Vagina (tissue), 2 donors: ENCODE data around the gene AP4M1. TPM values are rescaled to one million over a fixed set of nuclear protein-coding genes. Genes with fewer than 3 reads are reported as not detected.

Experiments used
- DNase-seq, 2 donors: peaks; one replicate each; pipeline ENCODE4 v3.0.0-alpha.2; 2017; ENCODE audit errors: extremely low spot score in 2 of 2
- H3K27ac ChIP-seq: fragments of 200-600 bp; sonication (generic); one replicate; pipeline ENCODE4 v1.5.1; 2019
- H3K27me3 ChIP-seq: fragments of 200-600 bp; sonication (generic); one replicate; pipeline ENCODE4 v1.5.1; 2019
- H3K36me3 ChIP-seq, 2 donors: fragments of 200-600 bp; sonication (generic); one replicate each; pipeline ENCODE4 v1.5.1; 2017 to 2019
- H3K4me1 ChIP-seq: fragments of 200-600 bp; sonication (generic); one replicate; pipeline ENCODE4 v1.5.1; 2019
- H3K4me3 ChIP-seq, 2 donors: fragments of 200-600 bp; sonication (generic); 1 replicate in 1 of 2; 2 replicates in 1 of 2; pipeline ENCODE4 v1.5.1; 2016 to 2019
- H3K9me3 ChIP-seq: fragments of 200-600 bp; sonication (generic); one replicate; pipeline ENCODE4 v1.5.1; 2019
- CTCF ChIP-seq, 3 experiments: fragments of 450-650 bp in 2 of 3; fragments of 200-600 bp in 1 of 3; sonication (generic) in 1 of 3; IDR thresholded peaks; one replicate each; pipeline ENCODE4 v1.5.1; 2017 to 2019; ENCODE audit warnings: antibody characterized with exemption in 3 of 3, mild to moderate bottlenecking in 2 of 3, moderate library complexity in 2 of 3
- POLR2A ChIP-seq, 2 donors: fragments of 450-650 bp; IDR thresholded peaks; one replicate each; pipeline ENCODE4 v1.6.1; 2017; ENCODE audit warnings: antibody characterized with exemption in 2 of 2, mild to moderate bottlenecking in 2 of 2, moderate library complexity in 2 of 2
- POLR2AphosphoS5 ChIP-seq, 2 donors: sonication (generic); formaldehyde crosslinking; IDR thresholded peaks; one replicate each; pipeline ENCODE4 v1.9.0; 2017; ENCODE audit warnings: antibody characterized with exemption in 2 of 2, mild to moderate bottlenecking in 2 of 2, low read depth in 1 of 2; ENCODE audit not compliant: insufficient read depth in 1 of 2
- intact Hi-C: fragments of 100-400 bp; cut with DNase I; formaldehyde crosslinking; loops from one replicate; pipeline ENCODE4 v1.15.1; 2023
- total RNA-seq: library from RNA; depleted of rRNA; stranded (reverse); fragments of >200 nt; gene quantifications from one replicate; pipeline ENCODE4 v1.2.3, GENCODE V29; 2016

AP4M1 gene
- total RNA-seq, 1 donor from 2014 or later: 26.3 TPM

GRCh38 chr7:100089458-100090196 is 11.8 kb upstream of the AP4M1 start:
- Histone ChIP-seq H3K36me3 (peaks cover 0 to 34% of the 10 kb centered on the region in 2 donors), H3K27me3 (no peaks in the 10 kb centered on the region), H3K9me3 (no peaks in the 10 kb centered on the region), H3K4me3 (peak overlapping the region; percentile 94 to 95), H3K4me1 (peaks cover 24% of the 10 kb centered on the region), H3K27ac (peak overlapping the region; percentile 88)
- DNase-seq: no peak
- intact Hi-C loops: no loop called here
- TF ChIP-seq POLR2AphosphoS5 (IDR thresholded peaks at IDR 0.05; ENCODE audit: insufficient read depth in 1 of 2, low read depth in 1 of 2): no peak
- no peak for TF ChIP-seq POLR2A (IDR thresholded peaks at IDR 0.05)
- no peak for TF ChIP-seq CTCF (IDR thresholded peaks at IDR 0.05)

GRCh38 chr7:100090527-100091410 is 10.7 kb upstream of the AP4M1 start:
- Histone ChIP-seq H3K27ac (no peak overlapping the region), H3K4me3 (no peak overlapping the region), H3K27me3 (no peaks in the 10 kb centered on the region), H3K4me1 (peaks cover 24% of the 10 kb centered on the region), H3K36me3 (peaks cover 8 to 46% of the 10 kb centered on the region in 2 donors), H3K9me3 (no peaks in the 10 kb centered on the region)
- TF ChIP-seq POLR2AphosphoS5 (IDR thresholded peaks at IDR 0.05; ENCODE audit: insufficient read depth in 1 of 2, low read depth in 1 of 2) (no peak), CTCF (IDR thresholded peaks at IDR 0.05) (no peak), POLR2A (IDR thresholded peaks at IDR 0.05) (no peak)
- intact Hi-C loops: no loop called here
- no peak for DNase-seq

- Histone ChIP-seq H3K4me1 (peaks cover 24% of the 10 kb centered on the region), H3K27me3 (no peaks in the 10 kb centered on the region), H3K27ac (no peak overlapping the region), H3K36me3 (peaks cover 8 to 54% of the 10 kb centered on the region in 2 donors), H3K9me3 (no peaks in the 10 kb centered on the region), H3K4me3 (no peak overlapping the region)
- intact Hi-C loops: no loop called here
- DNase-seq: no peak
- no peak for TF ChIP-seq POLR2A (IDR thresholded peaks at IDR 0.05)
- no peak for TF ChIP-seq POLR2AphosphoS5 (IDR thresholded peaks at IDR 0.05; ENCODE audit: insufficient read depth in 1 of 2, low read depth in 1 of 2)
- no peak for TF ChIP-seq CTCF (IDR thresholded peaks at IDR 0.05)
Measured at GRCh38 chr7:100091411-100092181, 9.8 kb upstream of the AP4M1 start.

GRCh38 chr7:100093054-100093453 is 8.4 kb upstream of the AP4M1 start:
- Histone ChIP-seq H3K4me1 (peaks cover 17% of the 10 kb centered on the region), H3K4me3 (no peak overlapping the region), H3K9me3 (no peaks in the 10 kb centered on the region), H3K27me3 (no peaks in the 10 kb centered on the region), H3K27ac (no peak overlapping the region), H3K36me3 (peaks cover 8 to 69% of the 10 kb centered on the region in 2 donors)
- no peak for DNase-seq
- intact Hi-C loops: no loop called here
- TF ChIP-seq POLR2A (IDR thresholded peaks at IDR 0.05) (no peak), CTCF (IDR thresholded peaks at IDR 0.05) (no peak), POLR2AphosphoS5 (IDR thresholded peaks at IDR 0.05; ENCODE audit: insufficient read depth in 1 of 2, low read depth in 1 of 2) (no peak)
